ENCODE data around the gene FA2H.
"Not testable (repeated sequence)": the region's sequence is repeated elsewhere in the genome, so short reads cannot be mapped to it uniquely, and the experiment has no call there.

Gene FA2H

DNA sequence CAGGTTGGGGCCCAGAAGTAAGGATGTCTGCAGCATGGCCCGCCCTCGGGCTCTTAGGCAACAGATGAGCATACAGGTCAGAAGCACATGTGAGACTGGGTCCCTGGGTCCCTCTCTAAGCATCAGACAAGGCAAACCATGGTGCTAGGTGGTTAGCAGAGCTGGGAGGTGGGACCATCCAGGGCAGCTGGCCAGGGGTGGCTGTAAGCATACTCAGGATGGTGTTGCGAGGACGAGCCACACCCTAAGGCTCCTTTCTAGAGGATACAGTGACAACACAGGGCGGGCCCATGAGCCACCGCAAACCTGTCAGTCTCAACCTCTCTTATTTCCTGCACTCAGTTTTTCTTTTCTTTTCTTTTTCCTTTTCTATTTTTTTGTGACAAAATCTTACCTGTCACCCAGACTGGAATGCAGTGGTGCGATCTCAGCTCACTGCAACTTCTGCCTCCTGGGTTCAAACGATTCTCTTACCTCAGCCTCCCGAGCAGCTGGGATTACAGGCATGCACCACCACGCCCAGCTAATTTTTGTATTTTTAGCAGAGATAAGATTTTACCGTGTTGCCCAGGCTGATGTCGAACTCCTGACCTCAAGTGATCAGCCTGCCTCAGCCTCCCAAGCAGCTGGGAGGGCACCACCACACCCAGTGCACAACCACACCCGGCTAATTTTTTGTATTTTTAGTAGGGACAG lies 3.6 kb downstream of the FA2H start:
- no peak for DNase-seq (ENCODE audit: low read depth in 2 of 2)

DNA sequence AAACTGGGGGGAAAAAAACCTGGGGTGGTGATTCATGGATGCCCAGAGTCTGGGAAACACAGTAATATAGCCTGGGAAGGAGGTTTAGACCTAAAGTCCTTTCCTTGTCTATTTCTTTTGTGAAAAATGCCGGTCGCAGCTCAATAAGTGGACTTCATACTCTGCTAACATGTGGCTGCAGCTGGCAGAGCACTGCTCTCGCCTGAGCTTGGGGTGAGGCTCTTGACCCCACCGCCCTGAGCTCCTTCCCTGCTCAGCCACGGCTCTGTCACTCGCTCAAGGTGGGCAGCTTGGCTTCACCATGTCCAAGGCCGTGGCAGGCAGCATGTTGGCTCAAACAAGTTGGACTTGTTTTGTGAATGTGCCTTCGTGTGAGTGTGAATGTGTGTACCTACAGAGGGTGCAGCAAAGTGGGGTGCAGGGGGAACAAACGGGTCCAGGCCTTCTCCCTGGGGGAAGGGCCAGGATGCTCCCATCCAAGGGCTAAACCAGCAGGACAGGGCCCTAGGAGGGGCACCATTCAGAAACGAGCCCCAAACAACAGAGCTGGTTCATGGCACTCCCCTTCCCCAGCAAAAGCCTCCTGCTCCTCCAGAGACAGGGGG lies 4.9 kb downstream of the FA2H start:
- DNase-seq (ENCODE audit: low read depth in 2 of 2), result no peak

DNA sequence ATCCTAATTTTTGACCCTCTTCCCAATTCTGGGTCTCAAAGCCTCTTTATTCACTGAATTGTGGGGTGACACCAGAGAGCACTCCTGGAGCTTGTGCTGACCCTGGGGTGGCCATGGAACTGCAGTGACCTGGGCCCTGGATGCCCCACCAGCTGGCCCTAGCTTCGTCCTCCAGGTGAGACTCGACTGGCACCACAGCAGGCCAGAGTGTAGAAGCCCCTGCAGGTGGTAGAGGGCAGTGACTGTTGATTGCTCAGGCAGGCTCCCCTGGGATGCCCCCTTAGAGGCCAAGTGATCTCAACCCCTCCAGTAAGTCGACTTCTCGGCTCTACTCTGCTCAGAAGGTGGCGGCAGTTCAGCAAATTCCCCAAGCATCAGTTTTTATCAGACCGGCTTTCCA lies 6.4 kb downstream of the FA2H start:
- DNase-seq (ENCODE audit: low read depth in 2 of 2), result no peak

- no peak for DNase-seq (ENCODE audit: low read depth in 2 of 2)
These were observed 6.9 kb downstream of the FA2H start for GRCh38 chr16:74767749-74768148.

DNA sequence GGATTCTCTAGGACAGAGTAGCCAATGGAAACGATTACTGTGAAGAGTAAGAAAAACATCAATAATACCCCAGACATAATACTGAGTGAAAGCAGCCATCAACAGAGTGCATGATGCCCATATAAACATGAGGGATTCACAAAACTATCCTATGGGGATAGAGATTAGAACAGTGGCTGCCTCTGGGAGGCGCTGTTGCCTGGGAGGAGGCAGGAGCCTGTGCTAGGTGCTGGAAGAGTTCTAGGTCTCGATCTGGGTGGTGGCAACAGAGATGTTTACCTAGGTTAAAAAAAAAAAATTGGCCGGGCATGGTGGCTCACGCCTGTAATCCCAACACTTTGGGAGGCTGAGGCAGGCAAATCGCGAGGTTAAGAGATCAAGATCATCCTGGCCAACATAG lies 7.9 kb downstream of the FA2H start:
- DNase-seq (ENCODE audit: low read depth in 2 of 2), result no peak

- DNase-seq (ENCODE audit: low read depth in 2 of 2), result not testable (repeated sequence)
These were observed 10.4 kb downstream of the FA2H start for GRCh38 chr16:74764184-74764583.

DNA sequence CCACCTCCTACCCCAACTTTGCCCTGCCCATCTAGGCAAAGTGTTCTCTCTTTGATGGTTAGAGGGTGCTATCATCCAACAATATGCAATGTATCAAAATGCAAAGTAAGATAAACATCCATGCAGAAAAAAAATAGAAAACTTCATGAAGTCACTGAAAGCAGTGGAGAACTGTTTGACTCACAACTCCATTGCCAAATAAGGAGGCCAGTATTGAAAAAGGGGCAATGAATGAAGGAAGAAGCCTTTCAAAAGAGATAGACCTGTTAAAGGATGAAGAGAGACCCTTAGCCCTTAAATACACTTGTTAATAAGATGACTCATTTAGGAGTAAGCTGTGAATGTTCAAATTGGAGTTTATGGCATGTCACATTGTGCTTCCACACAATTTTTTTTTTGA lies 13.0 kb downstream of the FA2H start:
- no peak for DNase-seq (ENCODE audit: low read depth in 2 of 2)

- no peak for DNase-seq (ENCODE audit: low read depth in 2 of 2)
These were observed 14.4 kb downstream of the FA2H start for GRCh38 chr16:74760007-74760767.

GRCh38 chr16:74759564-74759963 lies 15.1 kb downstream of the FA2H start:
- no peak for DNase-seq (ENCODE audit: low read depth in 2 of 2)

- DNase-seq (ENCODE audit: low read depth in 2 of 2), result no peak
These were observed 15.8 kb downstream of the FA2H start for GRCh38 chr16:74758801-74759200.

- no peak for DNase-seq (ENCODE audit: low read depth in 2 of 2)
These were observed 17.3 kb downstream of the FA2H start for GRCh38 chr16:74757349-74757748.

GRCh38 chr16:74756203-74756602 lies 18.4 kb downstream of the FA2H start:
- DNase-seq (ENCODE audit: low read depth in 2 of 2), result no peak

- no peak for DNase-seq (ENCODE audit: low read depth in 2 of 2)
These were observed 21.4 kb downstream of the FA2H start for GRCh38 chr16:74753180-74753579.

- DNase-seq (ENCODE audit: low read depth in 2 of 2), result no peak
These were observed 21.9 kb downstream of the FA2H start for GRCh38 chr16:74752756-74753155.

- no peak for DNase-seq (ENCODE audit: low read depth in 2 of 2)
These were observed 22.4 kb downstream of the FA2H start for GRCh38 chr16:74752258-74752657.

- DNase-seq (ENCODE audit: low read depth in 2 of 2), result no peak
These were observed 23.0 kb downstream of the FA2H start for GRCh38 chr16:74751658-74752057.

- DNase-seq (ENCODE audit: low read depth in 2 of 2), result no peak
These were observed 25.1 kb downstream of the FA2H start for GRCh38 chr16:74749291-74750055.

GRCh38 chr16:74748616-74749026 lies 26.0 kb downstream of the FA2H start:
- DNase-seq (ENCODE audit: low read depth in 2 of 2), result no peak

DNA sequence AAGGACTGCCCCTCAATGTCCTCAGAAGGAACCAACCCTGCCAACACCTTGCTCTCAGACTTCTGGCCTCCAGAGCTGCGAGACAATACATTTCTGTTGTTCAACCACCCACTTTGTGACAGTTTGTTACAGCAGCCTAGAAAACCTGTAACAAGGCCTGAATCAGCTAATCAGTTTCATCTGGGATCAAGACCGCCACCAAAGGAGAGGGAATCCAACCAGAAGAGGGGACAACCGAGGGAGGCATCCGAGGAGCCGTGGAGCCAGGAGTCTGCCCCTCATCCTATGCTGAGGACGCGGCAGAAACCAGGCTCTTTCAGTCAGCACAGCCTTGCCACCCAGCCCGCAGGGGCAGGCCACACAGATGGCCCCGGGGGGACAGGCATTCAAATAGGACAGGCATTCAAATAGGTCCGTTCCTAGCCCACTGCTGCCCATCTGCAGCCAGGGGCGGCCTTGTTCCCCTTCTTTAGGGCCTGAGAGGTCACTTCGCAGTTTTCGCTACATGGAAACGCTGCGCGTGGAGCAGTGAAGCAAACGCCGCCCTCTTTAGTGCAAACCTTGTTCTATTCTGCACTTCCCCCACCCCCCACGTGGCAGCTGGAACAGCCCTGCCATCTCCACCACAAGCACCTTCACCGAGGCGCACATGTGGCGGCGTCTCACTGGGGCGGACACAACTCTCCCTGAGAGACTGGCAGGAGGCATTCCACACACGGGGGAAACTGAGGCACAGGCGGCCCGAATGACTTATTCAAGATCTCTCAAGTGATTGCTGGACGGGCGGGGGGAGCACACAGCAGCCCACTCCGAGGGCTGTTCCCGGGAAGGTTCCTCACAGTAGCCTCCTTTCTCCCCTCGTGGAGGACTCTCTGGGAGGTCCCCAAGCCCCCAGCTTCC lies 26.7 kb downstream of the FA2H start:
- DNase-seq (ENCODE audit: low read depth in 2 of 2), result no peak

- no peak for DNase-seq (ENCODE audit: low read depth in 2 of 2)
These were observed 28.7 kb downstream of the FA2H start for GRCh38 chr16:74745926-74746325.

GRCh38 chr16:74745109-74745615 lies 29.5 kb downstream of the FA2H start:
- DNase-seq (ENCODE audit: low read depth in 2 of 2), result no peak
